HG03378 (cell line): ENCODE data around the gene APOO.

Experiments used
- ATAC-seq: cut with Tn5 transposase; IDR thresholded peaks from one replicate; pipeline ENCODE4 v1.9.1; 2021; ENCODE audit warnings: mild to moderate bottlenecking, moderate library complexity; ENCODE audit not compliant: unreplicated experiment

APOO gene

DNA sequence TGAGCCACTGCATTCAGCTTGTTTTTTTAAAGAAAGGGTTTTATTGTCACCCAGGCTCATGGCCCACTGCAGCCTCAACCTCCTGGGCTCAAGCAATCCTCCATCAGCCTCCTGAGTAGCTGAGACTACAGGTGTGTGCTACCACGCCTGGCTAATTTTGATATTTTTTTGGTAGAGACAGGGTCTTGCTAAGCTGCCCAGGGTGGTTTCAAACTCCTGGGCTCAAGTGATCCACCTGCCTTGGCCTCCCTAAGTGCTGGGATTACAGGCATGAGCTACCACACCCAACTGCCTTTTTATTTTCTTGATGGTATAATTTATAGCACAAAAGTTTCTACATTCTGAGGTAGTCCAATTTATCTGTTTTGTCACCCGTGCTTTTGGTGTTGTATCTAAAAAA, 85.9 kb downstream of the APOO start:
- ATAC-seq = no peak

DNA sequence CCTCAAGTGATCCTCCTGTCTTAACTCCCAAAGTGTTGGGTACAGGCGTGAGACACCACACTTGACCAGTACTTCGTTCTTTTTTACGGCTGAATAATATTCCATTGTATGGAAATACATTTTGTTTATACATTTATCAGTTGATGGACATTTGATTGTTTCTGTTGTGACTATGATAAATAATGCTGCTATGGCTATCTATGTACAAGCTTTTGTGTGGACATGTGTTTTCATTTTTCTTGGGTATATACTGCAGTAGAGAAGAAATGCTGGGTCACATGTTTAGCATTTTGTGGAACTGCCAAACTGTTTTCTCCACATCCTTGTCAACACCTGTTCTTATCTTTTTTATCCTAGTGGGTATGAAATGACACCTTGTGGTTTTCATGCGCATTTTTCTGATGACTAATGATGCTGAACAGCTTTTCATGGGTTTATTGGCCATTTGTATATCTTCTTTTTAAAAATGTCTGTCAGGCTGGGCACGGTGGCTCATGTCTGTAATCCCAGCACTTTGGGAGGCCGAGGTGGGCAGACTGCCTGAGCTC, 87.4 kb downstream of the APOO start:
- no peak for ATAC-seq

DNA sequence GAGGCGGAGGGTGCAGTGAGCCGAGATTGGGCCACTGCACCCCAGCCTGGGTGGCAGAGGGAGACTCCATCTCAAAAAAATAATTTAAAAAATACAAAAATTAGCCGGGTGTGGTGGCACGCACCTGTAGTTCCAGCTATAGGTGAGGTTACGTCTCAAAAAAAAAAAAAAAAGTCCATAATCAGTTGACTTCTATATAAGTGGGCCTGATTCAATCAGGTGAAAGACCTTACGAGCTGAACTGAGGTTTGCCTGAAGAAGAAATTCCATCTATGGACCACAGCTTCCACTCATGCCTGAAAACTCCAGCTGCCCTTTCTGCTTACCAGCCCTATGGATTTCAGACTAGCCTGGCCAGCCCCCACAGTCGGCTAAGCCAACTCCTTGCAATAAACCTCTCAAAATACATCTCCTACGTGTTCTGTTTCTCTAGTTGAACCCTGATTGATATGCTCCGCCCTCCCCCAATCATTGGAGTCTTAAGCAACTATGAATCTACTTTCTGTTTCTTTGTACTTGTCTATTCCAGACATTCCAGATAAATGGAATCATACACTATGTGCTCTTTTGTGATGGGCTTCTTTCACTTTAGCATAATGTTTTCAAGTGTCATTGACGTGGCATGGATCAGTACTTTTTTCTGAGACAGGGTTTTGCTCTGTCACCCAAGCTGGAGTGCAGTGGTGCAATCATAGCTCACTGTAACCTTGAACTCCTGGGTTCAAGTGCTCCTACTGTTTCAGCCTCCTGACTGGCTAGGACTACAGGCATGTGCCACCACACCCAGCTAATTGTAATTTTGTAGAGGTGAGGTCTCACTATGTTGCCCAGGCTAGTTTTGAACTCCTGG, 88.1 kb downstream of the APOO start:
- ATAC-seq = no peak

DNA sequence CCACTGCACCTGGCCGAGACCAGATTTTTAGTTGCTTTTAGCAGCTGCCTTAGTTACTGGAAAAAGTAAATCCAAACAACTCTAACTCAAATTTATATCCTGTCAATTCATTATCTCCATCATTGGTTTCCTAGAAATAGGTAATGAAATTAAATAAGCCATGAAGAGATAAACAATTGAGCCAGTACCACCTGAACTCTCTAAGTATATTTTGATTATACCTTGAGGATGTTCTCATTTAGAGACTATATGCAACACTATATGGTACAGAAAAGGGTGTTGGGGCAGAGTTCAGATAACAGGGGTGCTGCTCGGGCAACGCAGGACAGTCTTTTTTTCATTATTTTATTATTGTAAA, 89.8 kb downstream of the APOO start:
- no peak for ATAC-seq

DNA sequence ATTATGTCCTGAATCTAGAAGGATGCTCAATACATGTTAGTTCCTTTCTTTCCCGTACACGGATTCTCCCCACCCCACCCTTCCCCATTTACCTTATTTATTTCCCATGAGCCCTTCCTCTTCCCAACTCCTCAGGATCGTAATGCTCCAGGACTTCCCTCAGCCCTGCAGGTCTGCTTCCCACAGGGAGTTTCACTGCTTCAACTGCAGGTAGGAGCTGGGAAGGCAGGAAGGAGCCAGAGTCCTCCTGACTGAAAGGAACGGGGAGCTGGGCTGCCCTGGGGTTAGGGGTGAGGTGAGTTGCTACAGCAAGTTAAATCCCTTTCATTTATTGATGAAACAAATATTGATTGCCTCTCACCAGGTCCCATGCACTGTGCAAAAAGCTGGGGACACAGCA, 91.6 kb downstream of the APOO start:
- ATAC-seq = no peak

DNA sequence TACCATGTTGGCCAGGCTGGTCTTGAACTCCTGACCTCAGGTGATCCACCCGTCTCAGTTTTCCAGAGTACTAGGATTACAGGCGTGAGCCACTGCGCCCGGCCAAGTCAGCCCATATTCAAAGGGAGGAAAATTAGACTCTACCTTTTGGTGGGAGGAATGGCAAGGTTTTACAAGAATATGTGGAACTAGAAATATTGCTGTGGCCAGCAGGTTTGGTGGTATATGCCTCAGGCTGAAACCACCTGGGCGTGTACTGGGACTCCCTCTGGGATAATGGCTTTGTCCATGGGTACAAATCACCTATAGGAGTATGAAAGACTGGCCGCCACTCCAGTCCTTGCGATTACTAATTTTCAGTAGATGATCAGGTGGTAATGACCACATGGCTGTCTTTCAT, 92.4 kb downstream of the APOO start:
- no peak for ATAC-seq

DNA sequence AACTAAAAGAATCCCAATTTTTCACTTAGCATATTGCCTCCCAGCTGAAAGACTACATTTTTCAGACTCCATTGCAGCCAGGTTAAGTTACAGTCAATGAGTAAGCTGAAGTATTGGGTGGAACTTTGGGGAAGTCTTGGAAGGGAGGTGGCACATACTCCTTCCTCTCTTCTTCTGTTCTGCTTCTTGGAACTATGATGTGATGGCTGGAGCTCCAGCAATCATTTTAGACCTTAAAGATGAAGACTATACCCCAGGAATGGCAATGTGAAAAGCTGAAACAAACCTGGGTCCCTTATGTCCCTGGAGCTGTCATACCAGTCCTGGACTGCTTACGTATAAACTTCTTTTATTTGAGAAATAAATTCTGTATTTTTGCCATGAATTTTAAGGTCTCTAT, 93.9 kb downstream of the APOO start:
- ATAC-seq = no peak

DNA sequence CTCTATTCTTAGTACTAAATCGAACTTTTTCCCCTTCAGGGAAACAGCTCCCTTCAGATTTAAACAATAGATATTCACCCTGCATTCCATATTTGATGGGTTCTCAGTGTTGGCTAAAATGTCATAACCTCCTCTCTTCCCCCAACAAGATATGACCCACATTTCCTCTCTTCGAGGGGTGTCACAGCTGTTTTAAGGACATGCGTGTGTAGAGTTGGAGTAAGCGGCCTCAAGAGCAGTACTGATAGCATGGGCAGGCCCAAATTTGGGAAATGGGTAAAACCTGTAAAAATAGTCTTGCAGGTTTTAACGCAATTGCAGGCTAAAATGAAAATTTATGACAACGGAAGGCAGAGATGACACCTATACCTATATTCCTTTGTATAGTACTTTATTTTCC, 96.1 kb downstream of the APOO start:
- ATAC-seq = no peak

DNA sequence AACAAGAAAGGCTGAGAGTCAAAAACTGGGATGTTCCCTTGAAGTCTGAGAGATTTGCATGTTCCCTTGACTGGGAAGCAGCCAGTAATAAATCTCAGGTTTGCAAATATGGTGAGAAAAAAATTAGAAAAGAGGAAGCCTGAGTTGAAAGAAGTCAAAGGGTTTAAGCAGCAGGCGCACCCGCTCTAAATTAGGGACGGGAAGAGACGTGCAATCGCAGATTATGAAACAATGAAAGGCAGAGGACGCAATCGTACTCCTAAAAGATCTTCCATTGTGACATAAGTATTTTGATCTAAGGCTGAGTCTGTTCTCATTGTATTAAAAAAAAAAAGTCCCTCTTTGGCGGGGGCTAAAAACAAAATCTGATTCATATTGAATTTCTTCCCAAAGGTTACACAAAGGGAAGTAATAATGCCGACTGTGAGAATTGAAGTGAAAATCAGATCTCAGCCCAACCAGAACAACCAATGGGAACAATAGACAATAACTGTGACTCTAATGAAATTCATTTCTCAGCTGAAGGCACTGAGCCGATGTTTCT, 96.6 kb downstream of the APOO start:
- ATAC-seq = no peak

DNA sequence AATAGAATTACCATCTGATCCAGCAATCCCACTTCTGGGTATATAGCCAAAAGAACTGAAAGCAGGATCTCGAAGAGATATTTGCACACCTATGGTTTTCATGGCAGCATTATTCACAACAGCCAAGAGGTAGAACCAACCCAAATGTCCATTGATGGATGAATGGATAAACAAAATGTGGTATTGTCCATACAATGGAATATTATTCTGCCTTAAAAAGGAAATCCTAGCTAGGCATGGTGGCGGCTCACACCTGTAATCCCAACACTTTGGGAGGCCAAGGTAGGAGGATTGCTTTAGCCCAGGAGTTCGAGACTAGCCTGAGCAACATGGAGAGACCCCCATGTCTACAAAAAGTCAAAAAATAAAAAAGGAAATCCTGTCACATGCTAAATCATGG, 97.5 kb downstream of the APOO start:
- ATAC-seq = no peak

DNA sequence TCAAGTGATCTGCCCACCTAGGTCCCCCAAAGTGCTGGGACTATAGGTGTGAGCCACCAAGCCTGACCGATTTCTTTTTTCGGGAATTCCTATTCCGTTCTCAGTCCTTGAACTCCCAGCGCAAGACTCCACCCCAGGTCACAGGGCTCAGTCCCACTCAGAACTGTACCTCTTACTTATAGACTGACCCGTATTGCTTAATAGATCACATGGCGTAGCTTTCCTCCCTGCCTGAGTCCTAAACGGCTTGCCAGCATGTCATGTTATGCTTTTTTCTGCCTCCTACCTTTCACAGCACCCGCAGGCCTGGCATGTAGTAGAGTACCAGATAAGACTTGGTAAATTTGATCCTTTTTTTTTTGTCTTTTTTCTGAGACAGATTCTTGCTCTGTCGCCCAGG, 102.3 kb downstream of the APOO start:
- ATAC-seq = no peak

DNA sequence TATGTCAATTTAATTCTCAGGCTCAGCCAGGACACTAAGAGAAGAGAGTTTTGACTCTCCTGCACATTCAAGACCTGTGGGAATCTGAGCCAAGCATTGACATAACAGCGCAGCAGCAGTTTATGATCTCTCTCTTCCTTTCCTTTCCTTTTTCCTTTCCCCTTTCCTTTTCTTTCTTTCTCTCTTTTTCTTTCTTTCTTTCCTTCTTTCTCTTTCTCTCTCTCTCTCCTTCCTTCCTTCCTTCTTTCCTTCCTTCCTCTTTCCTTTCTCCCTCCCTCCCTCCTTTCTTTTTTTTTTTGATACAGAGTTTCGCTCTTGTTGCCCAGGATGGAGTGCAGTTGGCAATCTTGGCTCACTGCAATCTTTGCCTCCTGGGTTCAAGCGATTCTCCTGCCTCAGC, 103.2 kb downstream of the APOO start:
- no peak for ATAC-seq

DNA sequence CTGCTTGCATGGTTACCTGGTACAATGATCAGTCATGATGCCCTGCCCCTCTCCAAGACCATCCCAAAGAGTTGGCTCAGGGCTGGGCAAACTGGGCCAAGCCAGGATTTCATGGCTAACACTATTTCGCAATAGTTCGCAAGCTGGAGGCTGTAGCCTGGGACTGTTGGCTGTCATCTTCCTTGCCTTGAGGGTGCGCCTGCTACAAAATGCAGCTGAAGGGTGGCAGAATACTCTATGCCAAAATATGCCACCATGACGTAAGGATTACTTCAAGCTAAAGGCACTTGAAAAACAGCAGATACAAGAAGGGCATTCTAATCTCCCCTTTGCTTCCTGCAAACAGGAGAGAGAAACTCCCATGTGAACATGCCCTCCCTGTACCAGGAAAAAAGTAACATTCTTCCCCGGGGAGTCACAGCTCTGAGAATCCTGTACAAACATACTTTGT, 103.8 kb downstream of the APOO start:
- no peak for ATAC-seq

DNA sequence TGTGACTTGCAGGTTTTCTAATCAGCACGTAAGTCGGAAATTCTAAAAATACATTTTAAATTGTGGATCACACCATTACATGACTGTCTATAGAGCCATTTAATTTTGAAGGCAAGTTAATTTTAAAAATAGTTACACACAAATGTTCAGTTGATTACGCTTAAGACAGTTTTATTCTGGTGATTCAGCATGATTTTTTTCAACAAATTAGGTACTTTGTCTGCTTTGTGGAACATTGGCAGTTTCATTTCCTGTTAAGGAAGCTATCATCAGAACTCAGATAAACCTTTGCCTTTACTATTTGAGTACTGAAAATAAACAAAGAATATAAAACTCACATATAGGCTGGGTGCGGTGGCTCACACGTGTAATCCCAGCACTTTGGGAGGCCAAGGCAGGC, 105.3 kb downstream of the APOO start:
- ATAC-seq = no peak

DNA sequence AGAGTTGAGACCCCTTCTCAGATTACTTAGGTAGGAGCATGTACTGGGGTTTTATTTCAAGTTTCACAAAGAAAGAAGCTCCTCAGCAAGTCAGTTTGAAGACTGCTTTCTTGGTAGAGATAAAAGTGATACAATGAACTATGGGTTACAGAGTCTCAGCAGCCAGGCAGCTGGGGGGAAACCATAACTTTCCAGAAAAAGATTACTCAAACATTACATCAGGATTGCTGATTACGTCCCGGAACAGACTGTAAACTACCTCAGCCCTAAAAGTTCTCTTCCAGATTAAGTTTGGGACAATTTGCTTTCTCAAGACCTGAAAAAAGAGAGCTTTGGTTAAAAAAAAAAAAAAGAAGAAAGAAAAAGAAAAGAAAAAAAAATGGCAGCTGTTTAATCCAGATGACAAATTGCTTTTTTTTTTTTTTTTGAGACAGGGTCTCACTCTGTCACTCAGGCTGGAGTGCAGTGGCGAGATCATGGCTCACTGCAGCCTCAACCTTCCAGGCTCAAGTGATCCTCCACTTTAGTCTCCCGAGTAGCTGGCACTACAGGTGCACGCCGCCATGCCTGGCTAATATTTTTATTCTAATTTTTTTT, 108.2 kb downstream of the APOO start:
- ATAC-seq = no peak

DNA sequence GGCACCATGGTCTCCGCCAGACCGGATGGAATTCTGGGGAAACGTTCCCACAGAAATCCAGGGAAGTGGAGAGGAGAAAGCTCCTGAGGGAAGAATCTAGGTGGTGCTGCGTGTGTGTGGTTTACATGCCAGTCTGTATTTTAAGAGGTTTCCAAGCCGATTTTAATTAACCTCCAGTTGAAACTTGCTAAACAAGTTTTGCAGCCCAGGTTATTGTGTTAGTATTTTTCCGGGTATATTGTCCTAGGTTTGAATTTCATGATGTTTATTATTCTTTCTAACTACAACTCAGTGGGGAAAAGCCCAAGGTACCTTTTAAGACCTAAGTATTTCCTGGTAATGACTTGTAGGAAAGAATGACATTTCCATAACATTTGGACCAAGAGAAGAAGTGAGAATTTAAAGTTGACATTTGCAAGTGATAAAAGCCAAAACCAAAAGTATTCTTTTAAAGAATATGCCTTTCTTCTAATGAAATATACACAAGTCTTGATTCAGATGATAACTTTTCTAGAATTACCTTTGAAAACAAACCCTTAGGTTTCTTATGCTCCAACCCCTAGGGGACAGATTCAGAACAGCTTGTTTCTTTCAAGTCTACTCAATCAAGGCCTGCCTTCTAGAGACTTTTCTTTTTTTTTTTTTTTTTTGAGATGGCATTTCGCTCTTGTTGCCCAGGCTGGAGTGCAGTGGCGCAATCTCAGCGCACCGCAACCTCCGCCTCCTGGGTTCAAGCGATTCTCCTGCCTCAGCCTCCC, 110.2 kb downstream of the APOO start:
- no peak for ATAC-seq

DNA sequence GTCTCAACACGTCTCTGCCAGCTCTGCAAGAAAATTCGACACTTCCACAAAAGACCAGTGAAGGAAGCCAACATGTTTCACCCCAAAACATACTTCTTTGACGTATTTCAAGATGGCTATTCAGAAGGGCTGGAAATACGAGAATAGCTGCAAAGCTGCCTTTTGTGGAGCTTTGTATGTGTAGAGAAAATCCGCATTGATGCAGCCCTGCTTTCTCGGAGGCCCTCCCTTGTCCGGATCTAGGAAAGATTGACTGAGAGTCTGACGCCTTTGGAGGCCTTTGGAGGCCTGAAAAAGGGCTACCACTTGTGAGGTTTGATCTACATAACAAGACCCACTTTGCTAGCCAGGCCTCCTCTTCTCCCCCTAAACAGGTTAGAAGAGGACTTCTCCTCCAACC, 112.5 kb downstream of the APOO start:
- ATAC-seq = no peak

DNA sequence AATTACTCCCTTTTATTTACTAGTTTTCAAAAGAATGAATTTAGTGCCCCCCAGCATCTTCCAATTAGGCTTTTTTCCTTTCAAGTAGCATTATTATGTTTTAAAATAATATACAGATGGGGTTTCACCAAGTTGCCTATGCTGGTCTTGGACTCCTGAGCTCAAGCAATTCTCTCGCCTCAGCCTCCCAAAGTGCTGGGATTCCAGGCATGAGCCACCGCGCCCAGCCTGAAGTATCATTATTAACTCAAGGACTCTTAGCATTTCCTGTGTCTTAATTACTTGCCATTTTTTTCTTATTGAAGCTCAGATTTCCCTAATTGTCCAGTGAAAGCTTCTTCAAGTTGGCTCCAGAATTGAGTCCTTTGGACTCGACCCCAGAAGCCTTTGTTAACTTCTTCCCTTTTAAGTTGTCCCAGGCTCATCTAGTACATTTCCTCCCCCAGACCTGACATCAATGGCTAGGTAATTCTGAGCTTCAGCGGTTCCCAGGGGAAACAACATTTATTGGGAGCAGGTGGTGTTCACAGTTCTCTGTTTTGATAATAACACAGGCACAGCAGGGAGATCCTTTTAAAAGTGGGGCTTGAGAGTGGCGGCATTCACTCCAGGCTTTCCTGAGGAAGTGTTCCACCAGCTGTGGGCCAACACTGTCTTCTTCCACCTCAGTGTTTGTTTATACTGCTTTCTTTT, 114.7 kb downstream of the APOO start:
- no peak for ATAC-seq

DNA sequence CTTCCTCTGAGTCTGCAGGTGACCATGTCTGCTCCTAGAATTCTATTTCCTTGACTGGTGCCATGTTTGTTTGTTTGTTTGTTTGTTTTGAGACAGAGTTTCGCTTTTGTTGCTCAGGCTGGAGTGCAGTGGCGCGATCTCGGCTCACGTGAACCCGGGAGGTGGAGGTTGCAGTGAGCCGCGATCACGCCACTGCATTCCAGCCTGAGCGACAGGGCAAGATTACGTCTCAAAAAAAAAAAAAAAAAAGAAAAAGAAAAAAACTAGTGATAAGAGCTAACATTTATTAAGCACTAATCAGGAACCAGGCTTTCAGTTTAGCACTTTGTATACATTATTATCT, 117.6 kb downstream of the APOO start:
- no peak for ATAC-seq

DNA sequence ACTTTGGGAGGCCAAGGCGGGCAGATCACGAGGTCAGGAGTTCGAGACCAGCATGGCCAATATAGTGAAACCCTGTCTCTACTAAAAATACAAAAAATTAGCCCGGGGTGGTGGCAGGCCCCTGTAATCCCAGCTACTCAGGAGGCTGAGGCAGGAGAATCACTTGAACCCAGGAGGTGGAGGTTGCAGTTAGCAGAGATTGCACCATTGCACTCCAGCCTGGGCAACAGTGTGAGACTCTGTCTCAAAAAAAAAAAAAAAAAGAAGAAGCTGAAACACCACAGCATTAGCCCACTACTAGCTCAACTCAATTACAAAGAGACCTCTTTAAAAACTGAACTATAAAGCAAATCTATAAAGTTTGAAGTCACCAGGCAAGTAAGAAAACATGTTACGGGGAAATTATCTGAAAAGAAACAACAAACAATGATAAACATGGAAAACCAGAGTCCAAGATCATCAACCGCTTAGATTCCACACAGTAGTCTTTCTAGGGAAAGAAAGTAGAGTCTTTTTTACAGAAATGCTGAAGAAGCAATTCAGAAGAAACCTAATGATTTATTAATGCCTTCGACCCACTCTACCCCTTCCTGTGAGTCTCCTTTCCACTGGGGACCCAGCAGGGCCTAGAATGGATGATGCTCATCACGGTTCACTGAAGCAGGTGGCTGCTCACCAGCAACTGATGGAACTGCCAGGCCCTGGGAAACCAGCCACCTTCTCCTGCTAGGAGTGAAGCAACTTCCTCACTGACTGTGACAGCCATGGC, 118.2 kb downstream of the APOO start:
- ATAC-seq = no peak
